ENCODE data around the gene PCYT2. TPM values are rescaled to one million over a fixed set of nuclear protein-coding genes. Genes with fewer than 3 reads are reported as not detected.

Gene PCYT2
- total and polyA plus RNA-seq, 2 donors (not counting 3 experiments of a cell fraction or from before 2014, with no cell fraction given) = 52.0 to 57.1 TPM

- no peaks in the 10 kb centered on the region for H3K27me3 ChIP-seq (ENCODE audit: control insufficient read depth in 2 of 2, insufficient read depth in 2 of 2, low read length in 2 of 2)
- intact Hi-C loops (cut with micrococcal nuclease) = loop anchor here (1.0 kb wide), 1 partner anchor 7 kb away; no protein-coding TSS in a partner anchor
- H3K4me2 ChIP-seq (ENCODE audit: insufficient read depth, low read length) = peak overlapping the region; percentile 79
- H4K20me1 ChIP-seq (replicated peaks; ENCODE audit: control insufficient read depth, extremely low read depth, insufficient read depth, low read length) = no peaks in the 10 kb centered on the region
- H3K36me3 ChIP-seq (ENCODE audit: control insufficient read depth in 2 of 2, extremely low read depth in 1 of 2, insufficient read depth in 2 of 2, low read length in 2 of 2) = peaks cover 6 to 19% of the 10 kb centered on the region in 2 experiments
- ChIA-PET CTCF (interaction anchor here (1.4 to 3.0 kb wide), 5 partner anchors 23 to 153 kb away, joined by 4 to 16 read pairs (median 9); partner anchors contain the start of genes ALYREF, ANAPC11, CENPX and LRRC45), POLR2A (no interaction called here)
- BruUV-seq (replicated peaks) = no TSS peak
- H3K4me3 ChIP-seq (replicated peaks in 1 of 3; ENCODE audit: insufficient read depth in 1 of 3, low read depth in 1 of 3, low read length in 3 of 3) = no peak overlapping the region
- peaks cover 17% of the 10 kb centered on the region for H3K4me1 ChIP-seq (ENCODE audit: control insufficient read depth, extremely low read depth, insufficient read depth, low read length)
- no peak for FAIRE-seq
- H2AFZ ChIP-seq (ENCODE audit: low read depth, low read length) = no peak overlapping the region
- H3K79me2 ChIP-seq (ENCODE audit: control insufficient read depth, insufficient read depth, low read length) = peaks cover 25% of the 10 kb centered on the region
- H3K9me1 ChIP-seq (replicated peaks; ENCODE audit: control insufficient read depth, extremely low read depth, insufficient read depth, low read length) = no peaks in the 10 kb centered on the region
- DNase-seq (ENCODE audit: low read depth, low spot score) = no peak
- H3K9ac ChIP-seq (replicated peaks; ENCODE audit: extremely low read depth, insufficient read depth, low read length) = no peak overlapping the region
- dilution Hi-C loops (cut with MboI; ENCODE audit: extremely low pct_ligation_motif_present, low sequenced_read_pairs) = no loop called here
- H3K9me3 ChIP-seq (replicated peaks; ENCODE audit: control insufficient read depth, insufficient read depth, low read length) = no peaks in the 10 kb centered on the region
- no peak overlapping the region for H3K27ac ChIP-seq (ENCODE audit: insufficient read depth, low read depth, low read length)
- TF ChIP-seq POLR2AphosphoS5 (IDR thresholded peaks at IDR 0.05; ENCODE audit: insufficient read depth, low read depth, low read length) = no peak
- peak; percentile 17 for TF ChIP-seq POLR2A (IDR thresholded peaks at IDR 0.05; ENCODE audit: low read depth, low read length)
- TF ChIP-seq FOS (IDR thresholded peaks at IDR 0.05; ENCODE audit: borderline replicate concordance, insufficient read depth, low read length) = no peak
- TF ChIP-seq CTCF (IDR thresholded peaks at IDR 0.05; ENCODE audit: extremely low read depth in 1 of 2, insufficient read depth in 1 of 2, low read depth in 1 of 2, low read length in 2 of 2) = no peak
Measured at GRCh38 chr17:81868674-81869220, 42.5 kb downstream of the PCYT2 start.

All from endothelial cell of umbilical vein (primary cell).